Progenitor cell of endocrine pancreas (in vitro differentiated cells): ENCODE measurements around the gene POLR3GL. TPM values are rescaled to one million over a fixed set of nuclear protein-coding genes. Genes with fewer than 3 reads are reported as not detected.

Experiments
- DNase-seq: peaks from one replicate; pipeline ENCODE4 v3.0.0; 2021; ENCODE audit warnings: low spot score; ENCODE audit not compliant: unreplicated experiment
- H3K27ac Mint-ChIP-seq: 2 replicates; pipeline ENCODE4 v1.8.0; 2021; ENCODE audit warnings: mild to moderate bottlenecking, moderate library complexity, mixed read lengths
- H3K27me3 Mint-ChIP-seq: 2 replicates; pipeline ENCODE4 v1.8.0; 2021; ENCODE audit warnings: mixed read lengths
- H3K36me3 Mint-ChIP-seq: 2 replicates; pipeline ENCODE4 v1.8.0; 2022; ENCODE audit warnings: mixed read lengths; ENCODE audit not compliant: insufficient read depth
- H3K4me1 Mint-ChIP-seq: 2 replicates; pipeline ENCODE4 v1.8.0; 2021; ENCODE audit warnings: low read depth, mixed read lengths
- H3K4me3 Mint-ChIP-seq: 2 replicates; pipeline ENCODE4 v1.8.0; 2021; ENCODE audit warnings: low read depth, mild to moderate bottlenecking, moderate library complexity, mixed read lengths
- H3K9me3 Mint-ChIP-seq: 2 replicates; pipeline ENCODE4 v1.8.0; 2021; ENCODE audit warnings: low read depth, mixed read lengths
- CTCF ChIP-seq: fragments of 200-600 bp; sonication (generic); IDR thresholded peaks from one replicate; pipeline ENCODE4 v1.5.0; 2021; ENCODE audit warnings: antibody characterized with exemption, mild to moderate bottlenecking; ENCODE audit not compliant: unreplicated experiment
- total RNA-seq: library from RNA; stranded (reverse); gene quantifications from 2 replicates; pipeline ENCODE4 v1.2.1, GENCODE V29; 2021

POLR3GL gene
- total RNA-seq, 1 donor from 2014 or later = 13.7 TPM

- H3K36me3 Mint-ChIP-seq = peaks cover 1% of the 10 kb centered on the region
- H3K27me3 Mint-ChIP-seq = no peaks in the 10 kb centered on the region
- H3K9me3 Mint-ChIP-seq = no peaks in the 10 kb centered on the region
- no peak for DNase-seq
- no peak overlapping the region for H3K27ac Mint-ChIP-seq
- no peak overlapping the region for H3K4me3 Mint-ChIP-seq
- H3K4me1 Mint-ChIP-seq = peaks cover 4% of the 10 kb centered on the region
- no peak for TF ChIP-seq CTCF
Observed at GRCh38 chr1:145975216-145975615, 10.7 kb downstream of the POLR3GL start.

- Mint-ChIP-seq H3K4me1 (peaks cover 4% of the 10 kb centered on the region), H3K27ac (no peak overlapping the region), H3K4me3 (no peak overlapping the region), H3K9me3 (no peaks in the 10 kb centered on the region), H3K27me3 (no peaks in the 10 kb centered on the region), H3K36me3 (peaks cover 1% of the 10 kb centered on the region)
- TF ChIP-seq CTCF = no peak
- no peak for DNase-seq
Observed at GRCh38 chr1:145977016-145977415, 12.5 kb downstream of the POLR3GL start.

GRCh38 chr1:145977486-145978470 is 13.3 kb downstream of the POLR3GL start:
- Mint-ChIP-seq H3K4me1 (peaks cover 4% of the 10 kb centered on the region), H3K27ac (peak overlapping the region; percentile 5), H3K27me3 (no peaks in the 10 kb centered on the region), H3K9me3 (no peaks in the 10 kb centered on the region), H3K36me3 (peaks cover 1% of the 10 kb centered on the region), H3K4me3 (no peak overlapping the region)
- peak; percentile 19 for DNase-seq
- TF ChIP-seq CTCF = peak; percentile 82

- no peak overlapping the region for H3K4me3 Mint-ChIP-seq
- peaks cover 4% of the 10 kb centered on the region for H3K4me1 Mint-ChIP-seq
- peaks cover 1% of the 10 kb centered on the region for H3K36me3 Mint-ChIP-seq
- no peaks in the 10 kb centered on the region for H3K9me3 Mint-ChIP-seq
- no peak for TF ChIP-seq CTCF
- no peaks in the 10 kb centered on the region for H3K27me3 Mint-ChIP-seq
- no peak overlapping the region for H3K27ac Mint-ChIP-seq
- no peak for DNase-seq
Observed at GRCh38 chr1:145978471-145978853, 14.0 kb downstream of the POLR3GL start.

GRCh38 chr1:145978854-145979745 is 14.6 kb downstream of the POLR3GL start:
- H3K4me3 Mint-ChIP-seq = no peak overlapping the region
- H3K4me1 Mint-ChIP-seq = peaks cover 6% of the 10 kb centered on the region
- H3K36me3 Mint-ChIP-seq = peaks cover 1% of the 10 kb centered on the region
- TF ChIP-seq CTCF = peak; percentile 10
- DNase-seq = no peak
- H3K27ac Mint-ChIP-seq = no peak overlapping the region
- no peaks in the 10 kb centered on the region for H3K9me3 Mint-ChIP-seq
- H3K27me3 Mint-ChIP-seq = no peaks in the 10 kb centered on the region
